Mesenteric fat pad (tissue), 1 donor: ENCODE measurements around the gene ANAPC1. TPM values are rescaled to one million over a fixed set of nuclear protein-coding genes. Genes with fewer than 3 reads are reported as not detected.
A peak's percentile ranks its signal among the peaks of the same experiment; 100 is the strongest.
"Not testable (repeated sequence)": the region's sequence is repeated elsewhere in the genome, so short reads cannot be mapped to it uniquely, and the experiment has no call there.

Source experiments
- DNase-seq: peaks from one replicate; pipeline ENCODE4 v3.0.0-alpha.2; 2020; ENCODE audit warnings: low spot score
- total RNA-seq: library from RNA; stranded (reverse); fragmentation: NEBNext Ultra II Directional; extraction: Animal tissue kit (Norgen Biotek cat#: 25700); gene quantifications from one replicate; pipeline ENCODE4 v1.2.1, GENCODE V29; 2021
- donor health status: DM: yes; HTN: yes; CAD: no.

Gene ANAPC1
- total RNA-seq, 1 donor from 2014 or later: 37.4 TPM

DNA sequence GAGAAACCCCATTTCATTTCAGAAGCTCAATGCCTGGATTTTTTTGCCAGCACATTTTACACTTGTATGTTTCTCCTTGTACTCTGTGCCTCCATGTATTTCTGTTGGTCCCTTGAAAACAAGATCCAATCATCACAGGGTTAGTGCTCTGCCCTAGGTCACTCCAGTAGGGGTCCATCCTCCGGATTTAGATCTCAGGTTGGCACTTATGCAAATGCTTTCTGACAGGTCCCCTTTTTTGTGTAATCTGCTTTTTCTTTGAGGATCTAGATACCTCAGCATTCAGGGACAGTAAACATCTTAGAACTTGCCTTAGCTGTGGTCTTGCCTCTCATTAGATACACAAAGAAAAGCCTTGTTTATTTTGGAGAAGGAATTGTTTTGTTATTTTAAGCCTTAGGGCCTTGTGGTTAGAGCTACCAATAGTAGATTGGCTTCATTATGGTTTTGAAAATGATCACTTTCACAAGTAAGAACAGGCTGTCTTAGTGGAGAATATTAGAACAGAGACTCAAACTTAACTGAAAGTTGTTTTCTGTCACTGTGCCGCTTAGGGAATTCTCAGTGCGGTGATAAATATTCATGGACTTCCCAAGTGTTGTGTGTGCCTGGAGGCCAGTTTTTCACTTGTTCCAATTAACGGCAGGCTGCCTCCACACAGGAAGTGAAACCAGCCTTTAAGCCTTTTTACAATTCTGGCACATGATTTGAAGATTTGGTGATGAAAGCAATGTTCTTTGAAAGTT, 22.2 kb upstream of the ANAPC1 start:
- DNase-seq: peak; percentile 39

DNA sequence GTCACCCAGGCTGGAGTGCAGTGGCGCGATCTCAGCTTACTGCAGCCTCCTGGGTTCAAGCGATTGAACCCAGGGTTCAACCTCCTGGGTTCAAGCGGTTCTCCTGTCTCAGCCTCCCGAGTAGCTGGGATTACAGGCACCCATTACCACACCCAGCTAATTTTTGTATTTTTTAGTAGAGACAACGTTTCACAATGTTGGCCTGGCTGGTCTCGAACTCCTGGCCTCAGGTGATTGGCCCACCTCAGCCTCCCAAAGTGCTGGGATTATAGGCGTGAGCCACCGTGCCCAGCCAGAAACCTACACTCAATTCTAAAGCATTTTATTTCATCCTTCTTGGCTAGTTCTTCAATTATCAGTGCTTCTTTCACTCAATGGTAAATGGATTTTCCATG, 21.5 kb upstream of the ANAPC1 start:
- DNase-seq: peak; percentile 22

DNA sequence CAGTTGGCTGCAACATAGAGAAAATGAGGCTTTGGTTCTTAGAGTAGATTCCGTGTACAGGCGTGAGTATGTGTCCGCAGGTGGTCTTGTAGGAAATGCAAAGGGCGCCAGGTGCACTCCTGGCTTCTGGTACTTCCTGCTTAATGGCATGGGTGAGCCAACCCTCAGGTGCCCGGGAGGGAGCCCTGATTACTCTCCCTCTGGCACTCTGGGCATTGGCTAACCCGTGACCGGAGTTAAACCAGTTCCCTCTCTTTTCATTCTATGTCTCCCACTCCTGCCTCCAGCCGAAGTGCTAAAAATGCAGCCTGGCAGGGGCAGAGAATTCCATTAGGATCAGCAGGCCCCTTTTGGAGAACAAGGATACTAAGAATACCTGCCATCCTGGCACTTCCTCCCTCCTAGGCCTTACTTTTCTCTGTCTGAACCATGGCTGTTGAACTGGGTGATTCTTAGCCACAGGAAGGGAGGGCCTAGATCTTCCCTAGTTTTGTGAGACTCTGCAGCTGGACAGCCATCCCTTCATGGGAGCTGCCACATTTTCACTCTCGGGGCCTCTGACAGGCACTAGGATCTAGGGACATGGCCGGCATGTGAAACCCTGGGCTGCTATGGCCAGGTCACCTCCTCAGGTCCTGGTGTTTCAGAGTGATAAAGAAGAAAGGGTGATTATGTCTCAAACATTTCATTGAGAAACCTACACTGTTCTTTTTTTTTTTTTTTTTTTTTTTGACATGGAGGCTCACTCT, 20.9 kb upstream of the ANAPC1 start:
- DNase-seq: peak; percentile 86

DNA sequence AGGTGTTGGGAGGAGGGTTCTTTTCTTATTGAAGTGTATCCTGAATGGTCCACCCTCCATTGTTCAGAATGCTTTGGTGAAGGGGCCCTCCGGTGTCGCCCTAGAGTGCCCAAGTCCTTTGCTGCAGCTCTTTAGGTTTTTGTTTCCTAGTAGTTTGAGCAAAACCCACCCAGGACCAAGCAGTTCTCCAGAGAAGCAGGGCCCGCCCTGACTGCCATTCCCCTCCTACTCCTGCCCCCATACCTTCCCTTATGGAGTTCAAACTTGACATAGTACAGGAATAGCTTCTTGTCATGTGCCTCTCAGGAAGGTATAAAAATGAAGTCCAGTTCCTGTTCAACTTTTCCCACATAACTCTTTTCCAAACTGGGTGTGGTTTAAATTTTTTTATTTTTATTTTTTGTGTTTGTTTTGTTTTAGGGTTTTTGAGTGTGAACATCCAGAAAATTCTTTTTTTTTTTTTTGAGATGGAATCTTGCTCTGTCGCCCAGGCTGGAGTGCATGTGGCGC, 20.0 kb upstream of the ANAPC1 start:
- DNase-seq: no peak

DNA sequence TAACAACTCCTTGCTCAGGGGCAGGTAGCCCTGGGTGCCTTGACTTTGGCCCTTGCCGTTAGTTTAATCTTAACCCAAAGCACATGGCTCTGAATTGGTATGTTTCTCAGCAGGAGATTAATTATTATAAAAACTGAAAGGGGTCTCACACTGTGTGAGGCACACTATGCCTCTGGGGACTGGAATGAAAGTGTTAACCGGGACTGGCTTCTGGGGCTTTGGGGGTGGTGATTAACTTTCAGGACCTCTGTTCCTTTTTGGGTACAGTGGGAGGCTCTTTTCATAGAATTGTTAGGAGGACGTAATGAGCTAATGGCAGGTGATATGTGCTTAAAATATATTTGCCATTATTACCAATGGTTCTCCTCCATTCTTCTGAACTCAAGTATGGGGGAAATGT, 19.5 kb upstream of the ANAPC1 start:
- no peak for DNase-seq

DNA sequence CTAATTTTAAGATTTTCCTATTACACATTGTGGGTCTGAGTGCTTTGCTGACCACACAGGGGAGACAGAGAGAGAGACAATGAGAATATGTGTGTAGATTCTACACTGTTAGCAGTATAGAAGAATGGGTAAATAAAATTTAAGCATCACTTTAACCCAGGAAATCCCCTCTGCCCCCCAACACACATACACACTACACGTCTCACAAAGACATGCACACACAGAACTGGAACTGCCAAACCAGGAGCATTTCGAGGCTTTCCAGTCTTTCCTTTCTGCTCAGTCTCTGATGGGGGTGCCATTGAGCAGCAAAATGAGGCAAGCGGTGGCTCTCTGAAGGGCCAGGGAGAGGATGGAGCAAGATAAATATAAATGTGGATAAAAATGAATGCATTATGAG, 16.9 kb upstream of the ANAPC1 start:
- DNase-seq: peak; percentile 12

DNA sequence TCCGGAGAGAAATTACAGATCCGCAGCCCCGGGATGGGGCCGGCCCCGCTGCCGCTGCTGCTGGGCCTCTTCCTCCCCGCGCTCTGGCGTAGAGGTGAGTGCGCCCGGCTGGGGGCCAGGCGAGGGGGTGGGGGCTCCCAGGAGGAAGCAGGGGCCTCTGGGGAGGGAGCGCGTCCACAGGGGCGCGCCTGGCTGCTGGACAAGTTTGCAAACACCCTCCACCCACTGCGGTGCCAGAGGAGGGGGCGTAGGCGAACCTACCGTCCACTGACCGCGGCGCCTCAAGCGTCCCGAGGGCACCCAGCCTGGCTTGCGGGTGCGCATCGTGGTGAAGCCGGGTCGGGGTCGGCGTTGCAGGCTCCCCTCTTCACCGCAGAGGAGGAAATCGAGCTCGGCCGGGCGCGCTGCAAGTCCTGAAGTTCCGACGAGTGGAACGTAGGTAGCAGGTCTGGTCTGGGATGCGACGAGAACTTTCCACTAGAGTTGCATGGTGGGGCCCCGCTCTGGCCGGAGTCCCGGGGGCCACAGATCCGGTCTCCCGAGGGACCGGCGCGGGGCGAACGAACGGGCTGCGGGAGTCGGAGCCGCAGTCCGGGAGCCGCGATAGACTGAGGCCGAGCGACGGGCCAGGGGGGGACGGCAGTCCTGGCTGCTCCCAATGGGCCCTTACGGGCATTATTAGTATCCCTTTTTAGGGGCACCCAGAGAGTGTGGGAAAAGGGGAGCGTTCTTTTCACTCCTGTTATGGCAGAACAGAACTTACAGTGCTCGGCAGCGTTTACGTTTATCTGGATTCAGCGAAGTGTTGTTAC, 14.9 kb upstream of the ANAPC1 start:
- DNase-seq: no peak

DNA sequence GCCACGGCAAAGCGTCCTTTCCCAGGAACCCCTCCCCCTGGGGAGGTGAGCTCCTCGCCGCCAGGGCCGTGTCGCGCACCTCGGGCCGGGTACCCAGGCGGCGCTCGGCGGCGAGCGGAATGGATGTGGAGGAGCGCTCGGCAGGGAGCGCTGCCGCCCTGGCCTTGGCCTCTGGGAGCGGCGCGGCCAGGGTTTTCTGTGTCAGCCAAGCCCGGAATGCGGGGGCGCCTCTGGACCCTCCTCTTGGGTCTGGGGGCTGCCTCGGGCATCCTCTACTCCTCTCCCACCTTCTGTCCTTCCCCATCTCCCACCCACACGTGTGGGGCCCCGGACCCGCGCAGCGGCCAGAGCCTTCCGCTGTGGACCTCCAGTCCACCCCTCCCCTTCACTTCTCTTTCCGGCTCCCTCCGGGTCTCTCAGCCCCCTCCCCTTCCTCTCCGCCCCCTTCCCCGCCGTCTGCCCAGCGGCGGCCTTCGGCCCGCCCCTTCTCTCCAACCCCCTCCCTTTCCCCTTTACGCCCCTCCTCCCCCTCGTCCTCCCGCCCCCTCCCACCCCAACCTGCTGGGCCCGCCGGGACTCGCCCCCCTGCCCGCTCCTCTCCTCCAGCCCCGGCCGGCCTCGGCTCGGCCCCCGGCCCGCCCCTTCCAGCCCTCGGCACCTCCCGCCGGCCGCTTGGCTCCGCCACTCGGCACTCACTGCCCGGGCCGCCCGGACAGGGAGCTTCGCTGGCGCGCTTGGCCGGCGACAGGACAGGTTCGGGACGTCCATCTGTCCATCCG, 14.1 kb upstream of the ANAPC1 start, which contains the start of gene MERTK:
Gene MERTK (plus strand): TSS at position 684 of the 779 bp plus-strand sequence. CDS start 129 bp downstream, outside the sequence.
- peak; percentile 94 for DNase-seq

DNA sequence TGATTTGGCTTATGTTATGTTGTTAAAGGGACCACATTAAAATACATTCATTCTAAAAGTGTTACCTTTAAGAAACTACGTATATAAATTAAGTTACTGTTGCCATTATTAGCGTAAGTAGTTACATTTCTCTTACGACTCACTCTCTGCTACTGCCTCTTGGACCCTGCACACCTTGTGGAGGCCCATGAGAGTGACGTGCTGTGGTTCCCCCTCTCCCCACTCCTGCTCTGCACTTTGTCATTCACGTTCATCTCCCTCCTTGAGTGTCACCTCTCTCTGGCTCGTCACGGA, 13.6 kb upstream of the ANAPC1 start:
- no peak for DNase-seq

DNA sequence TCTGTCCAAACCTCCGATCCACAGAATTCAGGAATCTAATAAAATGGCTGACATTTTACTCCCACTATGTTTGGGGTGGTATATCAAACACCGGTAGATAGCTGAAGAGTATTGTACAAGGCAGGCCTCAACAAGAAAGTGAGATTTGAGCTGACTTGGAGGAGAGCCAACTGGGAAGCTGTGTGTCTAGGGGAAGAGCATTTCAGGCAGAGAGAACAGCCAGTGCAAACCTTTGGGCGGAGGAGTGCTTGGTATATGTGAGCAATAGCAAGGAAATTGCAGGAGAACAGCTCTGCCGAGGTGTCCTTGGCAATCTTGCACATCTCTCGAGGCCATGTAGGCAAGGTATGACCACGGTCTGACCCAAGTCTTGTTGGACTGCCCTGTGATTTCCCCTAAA, 12.6 kb upstream of the ANAPC1 start:
- DNase-seq: no peak

DNA sequence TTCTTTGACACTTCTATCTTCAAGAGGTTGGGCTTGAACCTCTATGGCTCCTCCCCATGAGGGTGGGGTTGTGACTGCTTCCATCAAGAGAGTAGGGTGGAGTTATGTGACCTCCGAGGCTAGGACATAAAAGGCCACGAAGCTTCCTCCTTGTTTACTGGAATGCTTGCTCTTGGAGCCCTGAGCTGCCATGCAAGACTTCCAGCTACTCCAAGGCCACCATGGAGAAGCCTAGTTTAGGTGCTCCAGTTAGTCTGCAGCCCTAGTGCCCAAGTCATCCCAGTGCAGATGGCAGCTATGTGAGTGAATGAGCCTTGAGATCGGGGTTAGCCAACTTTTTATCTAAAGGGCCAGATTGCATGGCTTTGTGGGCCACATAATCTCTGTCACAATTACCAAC, 12.0 kb upstream of the ANAPC1 start:
- no peak for DNase-seq

DNA sequence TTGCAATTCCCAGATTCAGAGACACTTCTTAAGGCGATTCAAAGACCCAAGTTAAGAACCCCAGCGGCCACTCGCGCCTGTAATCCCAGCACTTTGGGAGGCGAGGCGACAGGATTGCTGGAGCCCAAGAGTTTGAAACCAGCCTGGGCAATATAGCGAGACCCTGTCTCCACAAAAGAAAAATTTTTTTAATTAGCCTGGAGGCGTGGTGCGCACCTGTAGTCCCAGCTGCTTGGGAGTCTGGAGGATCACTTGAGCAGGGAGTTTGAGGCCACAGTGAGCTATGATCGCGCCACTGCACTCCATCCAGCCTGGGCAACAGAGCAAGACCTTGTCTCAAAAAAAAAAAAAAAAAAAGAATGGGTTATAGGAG, 585 bp upstream of the ANAPC1 start:
- no peak for DNase-seq

DNA sequence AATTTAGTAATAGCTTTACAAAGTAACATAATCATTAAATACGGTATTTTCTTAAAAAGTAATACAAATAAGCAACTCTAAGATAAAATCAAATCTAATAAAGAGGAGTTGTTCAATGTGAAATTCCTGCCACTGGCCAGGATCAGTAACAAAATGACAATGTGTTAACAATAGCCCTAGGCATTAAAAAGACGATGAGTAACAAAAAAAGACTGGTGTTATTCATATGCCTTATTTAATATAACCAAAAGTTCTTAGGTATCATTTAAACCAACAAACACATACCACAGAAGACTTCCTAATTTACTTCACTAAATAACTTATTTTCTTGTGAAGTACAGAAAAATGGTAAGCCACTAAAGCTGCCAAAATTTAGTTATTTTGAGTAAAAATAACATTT, 11.2 kb downstream of the ANAPC1 start:
- not testable (repeated sequence) for DNase-seq

DNA sequence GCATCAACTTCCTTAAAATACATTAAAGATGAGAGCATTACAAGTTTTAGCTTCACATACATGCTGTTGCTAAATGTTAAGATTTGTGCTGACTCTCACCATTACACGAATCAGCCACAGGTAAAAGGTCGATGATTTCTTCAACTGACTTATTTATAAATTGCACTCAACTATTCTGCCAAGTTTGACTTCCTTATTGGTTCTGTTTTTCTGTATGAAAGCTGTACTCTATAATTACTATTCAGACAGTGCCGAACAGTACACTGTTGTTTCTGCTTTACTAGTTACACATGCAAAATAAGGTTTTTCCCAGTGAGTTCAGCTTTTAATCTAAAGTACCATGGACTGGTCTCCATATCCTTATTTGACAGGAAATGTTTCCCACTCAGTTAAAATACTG, 18.9 kb downstream of the ANAPC1 start:
- DNase-seq: not testable (repeated sequence)

DNA sequence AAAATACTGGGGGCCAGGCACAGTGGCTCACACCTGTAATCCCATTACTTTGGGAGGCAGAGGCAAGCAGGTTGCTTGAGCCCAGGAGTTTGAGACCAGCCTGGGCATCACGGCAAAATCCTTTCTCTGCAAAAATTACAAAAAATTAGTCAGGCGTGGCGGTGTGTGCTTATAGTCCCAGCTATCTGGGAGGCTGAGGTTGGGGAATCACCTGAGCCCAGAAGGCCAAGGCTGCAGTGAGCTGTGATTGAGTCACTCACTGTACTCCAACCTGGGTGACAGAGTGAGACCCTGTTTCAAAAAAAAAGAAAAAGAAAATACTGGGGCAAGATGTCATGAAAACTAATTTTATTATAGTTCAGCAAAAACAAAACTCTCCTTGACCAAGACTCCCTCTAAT, 24.0 kb downstream of the ANAPC1 start:
- DNase-seq: not testable (repeated sequence)

DNA sequence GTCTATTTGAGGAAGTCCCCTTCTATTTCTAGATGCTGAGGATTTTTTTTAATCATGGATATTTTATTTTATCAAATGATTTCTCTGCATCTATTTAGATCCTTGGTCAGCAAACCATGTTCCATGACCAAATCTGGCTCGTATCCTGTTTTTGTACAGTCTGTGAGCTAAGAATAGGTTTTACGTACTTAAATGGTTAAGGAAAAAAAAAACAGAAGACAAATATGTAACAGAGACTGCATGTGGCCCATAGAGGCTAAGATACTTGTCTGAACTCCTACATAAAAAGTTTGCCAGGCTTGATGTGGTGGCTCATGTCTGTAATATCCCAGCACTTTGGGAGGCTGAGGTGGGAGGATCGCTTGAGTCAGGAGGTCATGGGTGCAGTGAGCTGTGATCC, 31.4 kb downstream of the ANAPC1 start:
- DNase-seq: not testable (repeated sequence)

DNA sequence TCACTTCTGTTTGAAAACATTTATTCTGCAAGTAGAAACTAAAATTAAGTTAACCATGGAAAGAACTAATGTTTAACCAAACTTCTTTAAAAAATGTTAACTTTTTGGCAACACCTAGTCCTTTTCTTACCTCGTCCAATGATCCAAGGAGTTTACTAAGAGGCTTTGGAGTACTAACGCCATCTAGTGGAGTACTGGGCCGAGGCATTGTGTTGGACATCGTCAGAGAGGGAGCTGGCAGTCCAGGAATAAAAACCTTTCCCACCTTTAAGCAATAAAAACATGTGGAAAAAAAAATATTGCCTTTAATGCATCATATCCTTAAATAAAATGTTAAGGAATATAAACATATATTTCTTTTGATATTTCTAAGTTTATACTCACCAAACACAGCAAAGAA, 33.3 kb downstream of the ANAPC1 start:
- not testable (repeated sequence) for DNase-seq

DNA sequence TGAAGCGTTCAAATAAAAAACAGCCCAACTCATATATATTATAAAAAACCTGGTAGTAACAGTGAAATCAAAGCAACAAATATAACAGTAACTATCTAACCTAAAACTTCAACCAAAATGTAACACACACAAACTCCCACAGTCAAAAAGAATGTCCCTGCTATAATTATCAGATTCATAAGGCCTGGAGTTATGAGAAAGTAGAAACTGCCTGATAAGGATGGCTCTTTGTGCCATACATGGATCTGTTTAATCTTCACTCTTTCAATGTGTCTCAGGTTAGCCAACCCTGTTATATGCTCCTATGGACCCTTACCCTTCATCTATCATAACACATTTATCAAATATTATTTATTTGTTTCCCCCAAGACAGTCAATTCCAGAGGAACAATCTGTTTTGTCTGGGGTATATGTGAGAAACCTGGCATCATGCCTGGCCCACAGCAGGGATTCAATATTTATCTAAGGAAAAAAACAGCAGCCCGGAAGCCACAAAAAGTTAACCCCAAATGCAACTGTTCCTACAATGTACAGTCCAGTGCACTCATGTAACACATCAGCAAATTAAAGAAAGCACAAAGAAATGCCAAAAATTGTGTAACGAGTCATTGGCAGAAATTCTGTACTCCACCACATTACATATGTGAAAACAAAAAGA, 44.2 kb downstream of the ANAPC1 start:
- not testable (repeated sequence) for DNase-seq

DNA sequence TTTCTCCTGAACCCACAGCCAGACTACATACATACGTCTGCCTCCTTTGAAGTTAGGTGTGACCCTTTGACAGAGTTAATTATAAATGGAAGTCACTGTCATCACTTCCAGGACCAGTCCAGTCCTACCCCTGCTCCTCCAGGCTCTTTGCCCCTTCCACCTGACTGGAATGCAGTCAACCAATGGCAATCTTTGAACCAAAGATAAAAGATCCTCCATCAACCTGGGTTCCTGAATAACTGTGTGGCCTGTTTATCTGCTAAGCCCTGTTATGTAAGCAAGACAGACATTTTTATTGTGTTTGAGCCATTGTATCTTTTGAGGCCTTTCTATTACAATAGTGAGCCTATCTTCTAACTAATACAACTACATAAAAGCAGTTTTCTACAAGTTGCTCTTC, 45.0 kb downstream of the ANAPC1 start:
- DNase-seq: not testable (repeated sequence)

DNA sequence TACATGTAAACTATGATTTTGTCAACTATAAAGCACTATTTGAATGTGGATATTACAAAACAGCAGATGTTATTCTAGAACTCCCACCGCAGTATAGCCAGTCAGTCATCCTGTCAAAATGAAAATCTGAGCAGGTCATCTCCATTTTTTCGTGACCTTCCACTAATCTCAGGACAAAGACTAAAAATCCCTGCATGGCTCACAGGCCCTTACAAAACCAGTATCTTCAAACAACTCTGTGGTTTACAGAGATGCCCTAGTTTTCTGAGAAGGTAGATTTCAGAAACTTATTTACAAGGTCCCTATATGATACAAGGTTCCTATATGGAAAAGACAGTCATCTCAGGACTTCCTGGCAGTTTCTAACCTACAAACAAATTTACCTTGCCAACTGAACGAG, 49.8 kb downstream of the ANAPC1 start:
- not testable (repeated sequence) for DNase-seq
